HG02759 (cell line): ENCODE data around the gene GMPS.
"Not testable (repeated sequence)": the region's sequence is repeated elsewhere in the genome, so short reads cannot be mapped to it uniquely, and the experiment has no call there.

ENCODE experiments used
- ATAC-seq: cut with Tn5 transposase; IDR thresholded peaks from one replicate; pipeline ENCODE4 v1.9.1; 2021; ENCODE audit warnings: mild to moderate bottlenecking, moderate library complexity; ENCODE audit not compliant: unreplicated experiment

The GMPS gene

GRCh38 chr3:155871746-155872158, 1.3 kb downstream of the GMPS start:
- no peak for ATAC-seq

- ATAC-seq, result no peak
These were observed 2.6 kb downstream of the GMPS start for GRCh38 chr3:155872904-155873646.

- ATAC-seq, result no peak
These were observed 5.6 kb downstream of the GMPS start for GRCh38 chr3:155876037-155876436.

GRCh38 chr3:155876503-155876902, 6.1 kb downstream of the GMPS start:
- no peak for ATAC-seq

GRCh38 chr3:155880286-155880685, 9.8 kb downstream of the GMPS start:
- peak; percentile 34 for ATAC-seq

- no peak for ATAC-seq
These were observed 13.8 kb downstream of the GMPS start for GRCh38 chr3:155884292-155884691.

- no peak for ATAC-seq
These were observed 14.8 kb downstream of the GMPS start for GRCh38 chr3:155885292-155885691.

- ATAC-seq, result not testable (repeated sequence)
These were observed 15.9 kb downstream of the GMPS start for GRCh38 chr3:155886348-155886747.

GRCh38 chr3:155886915-155887314, 16.5 kb downstream of the GMPS start:
- no peak for ATAC-seq

- no peak for ATAC-seq
These were observed 18.8 kb downstream of the GMPS start for GRCh38 chr3:155889212-155889611.

- ATAC-seq, result no peak
These were observed 19.5 kb downstream of the GMPS start for GRCh38 chr3:155889952-155890351.

- peak; percentile 52 for ATAC-seq
These were observed 20.3 kb downstream of the GMPS start for GRCh38 chr3:155890671-155891190.

- ATAC-seq, result no peak
These were observed 20.9 kb downstream of the GMPS start for GRCh38 chr3:155891321-155891720.

- no peak for ATAC-seq
These were observed 25.0 kb downstream of the GMPS start for GRCh38 chr3:155895379-155895900.

GRCh38 chr3:155906900-155907299, 36.5 kb downstream of the GMPS start:
- ATAC-seq, result no peak

- no peak for ATAC-seq
These were observed 37.6 kb downstream of the GMPS start for GRCh38 chr3:155908086-155908485.

- no peak for ATAC-seq
These were observed 38.2 kb downstream of the GMPS start for GRCh38 chr3:155908605-155909004.

- ATAC-seq, result no peak
These were observed 41.6 kb downstream of the GMPS start for GRCh38 chr3:155912090-155912489.

- ATAC-seq, result no peak
These were observed 42.2 kb downstream of the GMPS start for GRCh38 chr3:155912579-155913190.

- ATAC-seq, result no peak
These were observed 47.3 kb downstream of the GMPS start for GRCh38 chr3:155917781-155918180.

GRCh38 chr3:155919728-155920127, 49.3 kb downstream of the GMPS start:
- ATAC-seq, result no peak

- ATAC-seq, result no peak
These were observed 51.0 kb downstream of the GMPS start for GRCh38 chr3:155921486-155921885.
